GM19438 (cell line): Measurements from ENCODE around the gene DNAJB5.

Source experiments
- ATAC-seq: cut with Tn5 transposase; IDR thresholded peaks from one replicate; pipeline ENCODE4 v1.9.1; 2021; ENCODE audit warnings: low read depth; ENCODE audit not compliant: unreplicated experiment

The DNAJB5 gene

GRCh38 chr9:34983209-34983608 lies 6.3 kb upstream of the DNAJB5 start:
- peak; percentile 59 for ATAC-seq

GRCh38 chr9:34984049-34984448 lies 5.5 kb upstream of the DNAJB5 start:
- no peak for ATAC-seq

GRCh38 chr9:34985311-34985899 lies 4.1 kb upstream of the DNAJB5 start:
- ATAC-seq = no peak

DNA sequence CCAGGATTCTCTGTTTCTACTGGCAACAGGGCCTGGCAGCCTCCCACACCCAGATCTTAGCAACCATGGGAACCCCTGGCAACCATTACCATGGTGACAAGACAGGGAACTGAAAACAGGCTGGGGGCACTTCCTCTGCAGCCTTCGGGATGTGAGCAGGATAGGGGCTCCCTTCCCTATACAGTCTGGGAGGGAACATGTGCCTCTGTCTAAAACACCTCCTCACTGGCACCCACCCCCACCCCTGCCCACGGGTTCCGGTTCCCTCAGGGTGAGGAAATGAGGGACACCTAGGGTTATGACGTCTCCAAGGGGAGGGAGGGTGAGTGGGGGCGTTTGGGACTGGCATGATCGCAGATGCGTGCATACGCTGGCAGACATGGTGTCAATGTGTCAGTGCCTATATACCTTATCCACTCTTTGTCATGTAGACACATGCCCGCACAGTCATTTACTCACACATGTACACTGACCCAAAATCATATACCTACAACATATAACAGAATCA lies 3.0 kb upstream of the DNAJB5 start:
- ATAC-seq = no peak

- ATAC-seq = no peak
Observed at GRCh38 chr9:34987160-34987901, 2.2 kb upstream of the DNAJB5 start.

DNA sequence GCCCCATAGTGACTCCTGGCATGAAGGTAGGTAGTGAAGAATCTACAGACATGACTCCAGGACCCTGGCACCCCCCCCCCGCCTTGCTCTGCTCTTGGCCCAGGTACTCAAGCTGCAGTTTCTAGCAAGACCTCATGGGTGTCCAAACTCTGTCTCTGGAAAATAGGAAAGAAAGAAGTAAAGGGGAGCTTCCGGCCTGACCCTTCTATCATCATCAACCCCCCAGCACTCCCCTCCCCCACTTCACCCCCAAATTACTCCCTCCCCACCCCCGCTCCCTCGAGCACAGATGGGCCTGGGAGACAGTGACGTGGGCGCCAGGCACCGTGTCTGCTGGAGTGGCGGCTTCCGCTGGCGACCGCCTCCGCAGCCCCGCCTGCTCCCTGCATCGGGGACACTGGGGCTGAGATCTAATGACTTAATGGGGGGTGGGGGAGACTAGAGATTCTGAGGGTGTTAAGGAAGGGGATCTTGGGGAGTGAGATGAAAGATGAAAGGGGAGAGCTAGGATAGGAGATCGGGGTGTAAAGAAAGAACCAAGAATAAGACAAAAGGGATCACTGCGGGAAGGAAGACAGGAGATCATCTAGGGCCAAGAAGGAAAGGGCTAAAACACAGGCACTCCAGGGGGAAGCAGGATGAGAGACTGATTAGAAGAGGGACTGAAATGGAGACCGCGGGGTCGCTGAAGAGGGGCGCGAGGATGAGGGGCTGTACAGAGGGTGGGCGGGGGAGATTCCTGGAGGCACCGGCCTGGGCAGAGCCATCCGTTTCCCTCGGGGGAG lies 1.1 kb upstream of the DNAJB5 start:
- no peak for ATAC-seq

DNA sequence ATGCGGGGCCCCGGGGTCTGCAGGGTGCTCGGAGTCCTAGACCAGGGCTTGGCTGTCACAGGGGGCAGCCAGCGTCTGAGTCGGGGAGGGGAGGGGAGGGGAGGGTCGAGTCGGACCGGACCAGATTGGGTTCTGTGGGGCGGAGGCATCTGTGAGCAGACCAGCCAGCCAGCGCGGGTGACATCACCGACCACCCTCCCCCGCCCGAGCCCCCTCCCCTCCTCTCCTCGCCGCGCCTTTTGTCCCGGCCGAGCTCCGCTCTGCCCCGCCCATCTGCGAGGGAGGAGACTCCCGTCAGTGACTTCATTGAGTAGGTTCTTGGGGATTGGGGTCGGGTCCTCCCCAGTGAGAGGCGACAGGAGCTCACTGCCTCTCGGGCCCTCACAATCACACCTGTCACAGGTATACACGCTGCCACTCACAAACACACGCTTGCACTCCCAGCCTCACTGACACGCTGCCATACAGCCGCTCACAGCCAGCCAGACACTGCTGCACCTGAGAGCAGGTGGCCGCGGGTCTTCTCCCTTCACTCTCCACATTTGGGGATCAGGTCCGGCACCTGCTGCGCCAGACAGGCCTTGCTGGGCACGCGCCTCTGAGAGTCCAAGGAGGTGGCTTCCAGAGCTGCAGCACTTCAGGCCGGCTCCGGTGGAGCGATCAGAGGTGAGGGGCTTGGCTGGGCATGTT lies 546 bp downstream of the DNAJB5 start:
- ATAC-seq = peak; percentile 0

- ATAC-seq = no peak
Observed at GRCh38 chr9:34990908-34991606, 1.5 kb downstream of the DNAJB5 start.

GRCh38 chr9:34991607-34992375 lies 2.2 kb downstream of the DNAJB5 start:
- no peak for ATAC-seq

- no peak for ATAC-seq
Observed at GRCh38 chr9:34992376-34992951, 2.9 kb downstream of the DNAJB5 start.

GRCh38 chr9:34993502-34994259 lies 4.1 kb downstream of the DNAJB5 start:
- no peak for ATAC-seq

DNA sequence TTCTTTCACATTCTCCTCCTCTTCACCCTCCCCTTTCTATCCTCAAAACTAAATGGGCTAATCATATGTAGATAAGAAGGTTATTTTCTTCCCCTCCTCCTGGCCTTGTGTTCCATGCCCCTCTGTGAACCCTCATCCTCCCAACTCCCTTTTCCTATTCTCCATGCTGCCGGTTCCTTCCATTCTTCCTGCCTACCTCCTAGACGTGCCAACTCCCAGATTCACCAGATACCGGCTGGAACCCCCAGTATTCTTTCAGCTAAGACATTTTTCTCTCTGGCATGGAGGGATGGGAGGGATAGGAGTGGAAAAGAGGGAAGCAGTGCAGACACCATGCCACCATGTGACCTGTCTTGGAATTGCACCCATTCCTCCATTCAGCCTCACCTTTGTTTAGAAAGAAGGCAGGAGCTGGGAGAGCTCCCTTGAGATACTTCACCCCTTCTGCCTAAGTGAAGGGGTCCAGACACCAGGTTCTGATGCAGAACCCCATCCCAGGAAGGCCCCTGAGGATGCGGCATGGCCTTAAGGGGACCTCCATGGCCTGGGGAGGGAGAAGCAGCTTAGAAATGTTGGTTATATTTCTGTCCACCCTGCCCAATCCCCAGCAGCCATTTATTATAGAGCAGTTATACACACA lies 4.8 kb downstream of the DNAJB5 start:
- ATAC-seq = no peak

DNA sequence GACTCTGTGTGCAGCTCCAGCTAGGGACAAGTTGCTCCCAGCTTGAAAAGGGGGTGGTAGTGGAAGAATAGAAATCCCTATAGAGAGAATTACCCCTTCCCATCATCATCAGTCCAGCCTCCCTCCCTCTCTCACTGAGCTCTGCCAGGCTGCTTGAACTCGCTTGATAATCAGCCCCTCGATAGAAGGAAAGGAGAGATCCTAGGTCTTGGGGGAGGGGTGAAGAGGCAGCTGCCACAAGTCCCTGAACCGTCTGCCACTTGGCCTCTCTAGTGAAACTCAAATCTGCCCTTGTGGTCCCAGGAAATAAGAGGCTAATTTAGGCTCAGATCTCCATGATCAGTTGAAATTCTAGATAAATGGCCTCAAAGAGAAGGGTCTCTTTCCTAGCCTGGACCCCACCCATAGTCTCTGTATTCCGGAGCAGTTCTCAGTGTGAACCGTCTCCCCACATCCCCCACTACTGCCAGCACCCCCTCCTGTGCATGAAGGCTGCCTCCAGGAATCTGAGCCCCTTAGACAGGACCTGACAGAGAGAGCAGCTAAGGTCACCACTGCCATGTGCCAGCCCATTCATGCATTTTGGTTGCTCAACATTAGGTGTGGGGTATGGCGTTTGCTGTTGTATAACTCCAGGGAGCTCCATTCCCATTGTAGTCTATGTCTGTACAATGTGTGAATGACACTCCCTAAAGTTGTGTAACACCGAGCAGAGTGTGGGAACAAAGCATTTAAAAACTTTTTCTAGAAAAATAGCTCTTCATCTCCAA lies 5.5 kb downstream of the DNAJB5 start:
- ATAC-seq = no peak

- no peak for ATAC-seq
Observed at GRCh38 chr9:34995670-34996060, 6.1 kb downstream of the DNAJB5 start.

- no peak for ATAC-seq
Observed at GRCh38 chr9:34996181-34996904, 6.8 kb downstream of the DNAJB5 start.

GRCh38 chr9:34996905-34997279 lies 7.3 kb downstream of the DNAJB5 start:
- no peak for ATAC-seq

DNA sequence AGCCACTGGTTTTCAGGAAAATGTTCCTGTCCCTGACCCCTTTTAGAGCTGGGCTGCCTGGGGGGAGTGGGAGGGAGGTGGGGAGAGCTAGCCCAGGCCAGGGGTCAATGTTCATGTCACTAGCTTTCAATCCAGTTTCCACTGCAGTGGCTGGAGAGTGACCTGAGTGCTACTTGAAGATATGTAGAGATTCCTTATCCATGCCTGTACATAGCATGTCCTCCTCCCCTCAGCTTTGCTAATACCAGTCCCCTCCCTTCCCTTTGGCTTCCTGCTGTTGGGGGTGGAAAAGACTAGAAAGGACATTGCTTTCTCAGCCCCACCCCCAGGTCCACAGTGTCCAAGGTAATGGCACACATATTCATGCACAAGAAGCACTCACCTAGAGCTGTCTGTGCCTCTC lies 7.8 kb downstream of the DNAJB5 start:
- no peak for ATAC-seq
